Spinal cord (tissue), 10 donors: ENCODE results near the gene TNP2. TPM values are rescaled to one million over a fixed set of nuclear protein-coding genes. Genes with fewer than 3 reads are reported as not detected.

Experiments used
- DNase-seq, 6 donors: peaks; one replicate each; pipeline versions ENCODE4 v3.0.0 to v3.0.0-alpha.2; 2013 to 2015; ENCODE audit warnings: low spot score in 6 of 6, low read depth in 4 of 6
- H3K27ac ChIP-seq: one replicate; pipeline ENCODE4 v1.5.1; 2013; ENCODE audit warnings: low read depth, low read length, control low read depth
- H3K27me3 ChIP-seq: one replicate; pipeline ENCODE4 v1.6.1; 2013; ENCODE audit warnings: low read length; ENCODE audit not compliant: control insufficient read depth, insufficient read depth
- H3K36me3 ChIP-seq: one replicate; pipeline ENCODE4 v1.6.1; 2013; ENCODE audit warnings: low read length; ENCODE audit not compliant: control insufficient read depth, insufficient read depth
- H3K4me1 ChIP-seq: one replicate; pipeline ENCODE4 v1.6.1; 2013; ENCODE audit warnings: low read length; ENCODE audit not compliant: control insufficient read depth, insufficient read depth
- H3K4me3 ChIP-seq: one replicate; pipeline ENCODE4 v1.5.1; 2013; ENCODE audit warnings: low read depth, low read length, control low read depth
- H3K9me3 ChIP-seq: one replicate; pipeline ENCODE4 v1.6.1; 2013; ENCODE audit warnings: low read length; ENCODE audit not compliant: control insufficient read depth, insufficient read depth
- WGBS: methylation state at CpG from one replicate; pipeline ENCODE4 v1.1.5; 2013; ENCODE audit warnings: missing lambda C conversion rate; ENCODE audit not compliant: insufficient coverage; 5-methylcytosine and 5-hydroxymethylcytosine counted together
- polyA plus RNA-seq, 2 donors: library from polyadenylated mRNA; unstranded; fragments of 120-200 nt; gene quantifications; one replicate each; pipeline ENCODE4 v1.2.1, GENCODE V29; 2013; ENCODE audit not compliant: insufficient read length in 2 of 2
- total RNA-seq, 2 donors: library from RNA; depleted of rRNA in 1 of 2; stranded (reverse); fragments of 120-200 nt in 1 of 2; fragments of >200 nt in 1 of 2; gene quantifications; one replicate each; pipeline versions ENCODE4 v1.2.3 to v1.2.4, GENCODE V29; 2013 to 2014
- donor health status: healthy.

The TNP2 gene
- total and polyA plus RNA-seq, 4 donors: not detected

DNA sequence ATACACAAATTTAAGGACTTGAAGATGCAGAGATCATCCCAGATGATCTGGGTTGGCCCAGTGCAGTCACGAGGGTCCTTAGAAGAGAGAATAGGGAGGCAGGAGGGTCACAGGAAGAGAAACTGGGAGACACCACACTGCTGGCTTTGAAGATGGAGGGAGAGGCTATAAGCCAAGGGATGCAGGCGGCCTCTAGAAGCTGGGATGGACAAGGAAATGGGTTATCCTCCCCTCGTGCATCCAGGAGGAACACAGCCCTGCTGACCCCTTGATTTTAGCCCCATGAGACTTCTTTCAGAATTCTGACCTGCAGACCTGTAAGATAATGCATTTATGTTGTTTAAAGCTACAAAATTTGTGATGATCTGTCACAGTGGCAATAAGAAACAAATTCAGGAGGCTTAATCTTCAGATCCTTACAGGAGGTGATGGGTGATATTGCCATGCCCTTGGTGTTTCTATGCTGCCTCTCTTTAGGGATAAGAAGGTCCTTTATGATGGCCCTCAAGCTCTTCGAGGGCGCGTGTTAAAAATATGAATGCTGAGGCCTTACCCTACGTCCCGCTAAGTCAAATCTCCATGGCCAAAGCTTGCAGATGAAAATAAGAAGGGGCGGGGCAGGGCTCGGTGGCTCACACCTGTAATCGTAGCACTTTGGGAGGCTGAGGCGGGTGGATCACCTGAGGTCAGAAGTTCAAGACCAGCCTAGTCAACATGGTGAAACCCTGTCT, 8.6 kb upstream of the TNP2 start:
- Histone ChIP-seq H3K27ac (no peak overlapping the region), H3K9me3 (no peaks in the 10 kb centered on the region), H3K36me3 (no peaks in the 10 kb centered on the region), H3K4me3 (no peak overlapping the region), H3K4me1 (peaks cover 18% of the 10 kb centered on the region), H3K27me3 (no peaks in the 10 kb centered on the region)
- no peak for DNase-seq
- WGBS: 86% methylated on average over 10 of the region's 12 CpGs

DNA sequence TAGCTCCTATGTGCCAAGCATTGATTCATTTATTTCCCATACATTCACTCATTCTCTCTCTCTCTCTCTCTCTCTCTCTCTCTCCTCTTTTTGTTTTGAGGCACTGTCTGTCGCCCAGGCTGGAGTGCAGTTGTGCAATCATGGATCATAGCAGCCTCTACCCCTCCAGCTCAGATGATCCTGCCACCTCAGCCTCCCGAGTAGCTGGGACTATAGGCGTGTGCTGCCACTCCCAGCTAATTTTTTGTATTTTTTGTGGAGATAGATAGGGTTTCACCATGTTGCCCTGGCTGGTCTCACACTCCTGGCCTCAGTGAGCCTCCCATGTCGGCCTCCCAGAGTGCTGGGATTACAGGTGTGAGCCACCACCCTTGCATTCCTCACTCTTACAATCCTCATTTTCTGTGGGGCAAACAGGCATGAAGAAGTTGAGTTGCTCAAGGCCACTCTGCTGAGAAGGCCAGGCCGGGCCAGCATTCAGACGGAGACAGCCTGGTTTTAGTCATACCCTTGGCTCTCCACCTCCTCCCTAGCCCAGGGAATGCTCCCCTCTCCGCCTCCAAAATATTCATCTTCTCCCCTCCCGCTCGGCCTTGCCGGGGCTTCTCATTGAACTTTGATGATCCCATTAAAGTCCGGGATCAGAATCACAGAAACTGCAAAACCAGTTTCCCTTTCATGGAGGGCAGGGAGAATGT, 7.9 kb upstream of the TNP2 start:
- H3K36me3 ChIP-seq: no peaks in the 10 kb centered on the region
- peaks cover 19% of the 10 kb centered on the region for H3K4me1 ChIP-seq
- 97% methylated on average over 6 of the region's 11 CpGs for WGBS

DNA sequence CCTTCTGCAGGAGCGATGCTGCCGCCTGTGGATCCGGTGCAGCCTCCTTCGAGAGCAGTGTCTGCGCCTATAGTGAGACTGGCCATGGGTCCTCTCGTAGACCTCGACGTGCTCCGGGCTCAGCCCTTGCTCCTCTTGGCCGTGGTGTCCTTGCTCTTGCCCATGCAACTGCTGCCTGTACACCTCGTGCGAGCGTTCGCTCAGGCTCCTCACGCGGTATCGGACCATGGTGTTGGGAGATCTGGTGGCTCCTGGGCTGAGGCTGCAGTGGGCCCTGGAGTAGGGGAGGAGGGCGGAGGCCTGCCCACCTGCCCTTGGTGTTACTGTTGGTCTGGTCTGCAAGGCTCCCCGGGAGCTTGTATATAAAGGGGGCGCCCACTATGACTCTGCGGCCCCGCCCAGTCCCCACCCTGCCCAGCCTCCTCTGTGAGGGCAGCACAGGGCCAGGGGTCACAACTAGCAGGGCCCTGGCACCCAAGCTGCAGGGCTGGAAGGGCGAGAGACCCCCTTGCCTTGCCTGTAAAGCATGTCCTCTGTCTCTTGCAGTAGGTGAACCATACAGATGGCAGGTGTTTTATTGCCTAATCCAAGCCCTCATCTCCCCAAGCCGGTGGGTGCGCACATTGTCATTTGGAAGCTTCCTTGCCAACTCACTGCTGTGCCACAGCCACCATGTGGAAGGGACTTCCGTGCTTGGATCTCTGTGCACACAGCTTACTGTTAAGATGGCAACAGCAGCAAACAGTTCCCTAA, 7.2 kb upstream of the TNP2 start, which contains the start of gene PRM2:
PRM2 (minus strand) TSS at position 338 of the 753 bp plus-strand sequence; CDS start at position 228, 110 bp downstream.
- Histone ChIP-seq H3K4me1 (peaks cover 19% of the 10 kb centered on the region), H3K36me3 (no peaks in the 10 kb centered on the region), H3K27ac (no peak within 1 kb of the TSS), H3K4me3 (no peak within 1 kb of the TSS), H3K27me3 (no peaks in the 10 kb centered on the region), H3K9me3 (no peaks in the 10 kb centered on the region)
- WGBS: 89% methylated on average over 25 of the region's 26 CpGs
- DNase-seq: peak in 1 of 6 donors; percentile 55

More for the DNA sequence above, 7.9 kb upstream of the TNP2 start:
- no peak overlapping the region for H3K27ac ChIP-seq
- DNase-seq: no peak
- H3K9me3 ChIP-seq: no peaks in the 10 kb centered on the region
- no peak overlapping the region for H3K4me3 ChIP-seq
- H3K27me3 ChIP-seq: no peaks in the 10 kb centered on the region

DNA sequence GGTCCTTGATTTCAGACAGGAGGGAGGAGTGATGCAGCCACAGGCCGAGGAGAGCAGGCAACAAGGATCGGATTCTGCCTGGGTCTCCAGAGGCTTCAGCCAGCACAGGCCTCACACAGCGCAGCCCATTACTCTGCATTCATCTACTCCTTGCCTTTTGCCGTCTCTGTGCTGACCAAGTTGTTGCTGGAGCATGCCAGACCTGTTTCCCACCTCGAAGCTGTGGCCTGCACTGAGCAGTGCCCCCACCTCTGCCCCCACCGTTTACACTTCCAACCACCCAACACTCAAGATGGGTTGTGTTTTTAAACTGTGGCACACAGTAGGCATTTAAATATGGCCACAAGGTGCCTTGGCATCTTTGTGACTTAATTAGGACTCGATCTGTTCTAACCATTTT, 5.8 kb upstream of the TNP2 start:
- WGBS: 98% methylated on average over 7 of the region's 7 CpGs
- Histone ChIP-seq H3K9me3 (no peaks in the 10 kb centered on the region), H3K27ac (no peak overlapping the region), H3K36me3 (no peaks in the 10 kb centered on the region), H3K4me3 (no peak overlapping the region), H3K27me3 (no peaks in the 10 kb centered on the region), H3K4me1 (peaks cover 19% of the 10 kb centered on the region)
- DNase-seq: no peak

DNA sequence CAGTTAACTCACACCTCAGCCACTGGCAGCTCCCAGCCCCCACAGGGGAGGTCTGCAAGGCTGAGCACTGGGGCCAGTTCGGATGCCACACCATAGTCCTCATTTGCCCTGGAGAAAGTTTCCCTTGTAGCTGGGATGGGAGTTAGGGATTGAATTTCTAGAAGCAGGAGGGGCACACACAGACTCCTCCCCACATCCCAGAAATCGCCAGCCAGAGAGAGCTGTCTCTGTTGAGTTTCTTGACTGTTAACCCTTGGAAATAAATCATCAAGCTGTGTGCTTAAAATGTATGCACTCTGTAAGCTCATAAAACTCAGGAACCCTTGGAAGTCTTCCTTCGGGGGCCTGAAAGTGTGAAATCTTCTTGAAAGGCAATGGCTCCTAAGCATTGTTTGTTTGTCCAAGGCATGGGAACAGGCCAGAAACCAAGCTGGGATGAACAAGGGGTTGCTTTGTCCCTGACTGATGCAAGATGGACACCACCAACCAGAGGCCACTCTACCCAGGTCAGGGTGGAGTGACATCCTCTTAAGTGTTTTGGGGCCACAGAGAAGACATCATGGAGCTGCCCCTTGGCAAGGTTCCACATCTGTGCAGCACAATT, 4.7 kb upstream of the TNP2 start:
- Histone ChIP-seq H3K4me3 (no peak overlapping the region), H3K9me3 (no peaks in the 10 kb centered on the region), H3K27ac (peak overlapping the region; percentile 45), H3K36me3 (no peaks in the 10 kb centered on the region), H3K4me1 (peaks cover 19% of the 10 kb centered on the region), H3K27me3 (no peaks in the 10 kb centered on the region)
- WGBS: no CpG with 5 or more reads among the region's 3 CpGs
- DNase-seq: peak in 3 of 6 donors; percentile 57 to 72 (median 64)

DNA sequence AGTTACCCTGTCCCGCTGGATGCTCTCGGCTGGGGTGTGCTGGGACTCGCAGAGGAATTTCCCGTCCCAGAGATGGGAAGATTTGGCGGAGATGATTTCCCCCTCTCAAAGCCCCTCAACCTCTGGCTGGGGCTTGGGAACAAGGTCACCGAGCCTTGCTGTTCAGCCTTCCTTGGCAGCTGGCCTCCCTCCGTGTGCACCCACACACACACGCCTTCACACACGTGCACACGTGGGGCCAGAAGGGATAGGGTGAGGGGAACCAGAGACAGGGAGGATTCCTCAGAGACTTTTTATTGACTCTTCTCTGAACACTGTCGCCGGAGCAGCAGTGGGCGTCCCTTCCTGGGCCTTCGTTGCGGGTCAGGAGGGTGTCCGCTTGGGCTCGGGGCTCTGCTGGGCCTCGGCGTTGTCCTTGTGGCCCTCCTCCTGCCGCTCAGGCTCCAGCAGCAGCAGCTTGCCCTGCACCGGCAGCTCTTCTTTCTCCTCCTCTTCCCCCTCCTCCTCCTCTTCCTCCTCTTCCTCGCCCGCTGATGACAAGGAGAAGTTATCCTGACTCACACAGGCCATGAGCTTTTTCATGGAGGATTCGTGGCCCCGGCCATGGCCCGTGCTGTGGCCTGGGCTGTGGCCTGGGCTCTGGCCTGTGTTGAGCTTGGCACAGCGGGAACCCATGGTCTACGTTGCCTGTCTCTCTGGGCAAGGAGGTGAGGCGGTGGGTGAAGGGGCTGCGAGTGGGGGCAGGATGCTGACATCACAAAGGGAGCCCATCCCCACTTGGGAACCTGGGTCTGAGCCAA, 4.0 kb upstream of the TNP2 start, which contains the start of gene PRM3:
PRM3 (minus strand) TSS at position 709 of the 800 bp plus-strand sequence; CDS start at position 675, 34 bp downstream.
- Histone ChIP-seq H3K36me3 (no peaks in the 10 kb centered on the region), H3K4me3 (no peak within 1 kb of the TSS), H3K4me1 (peaks cover 19% of the 10 kb centered on the region), H3K9me3 (no peaks in the 10 kb centered on the region), H3K27ac (peak within 1 kb of the TSS; percentile 45), H3K27me3 (no peaks in the 10 kb centered on the region)
- DNase-seq: no peak
- WGBS: 78% methylated on average over 23 of the region's 30 CpGs

DNA sequence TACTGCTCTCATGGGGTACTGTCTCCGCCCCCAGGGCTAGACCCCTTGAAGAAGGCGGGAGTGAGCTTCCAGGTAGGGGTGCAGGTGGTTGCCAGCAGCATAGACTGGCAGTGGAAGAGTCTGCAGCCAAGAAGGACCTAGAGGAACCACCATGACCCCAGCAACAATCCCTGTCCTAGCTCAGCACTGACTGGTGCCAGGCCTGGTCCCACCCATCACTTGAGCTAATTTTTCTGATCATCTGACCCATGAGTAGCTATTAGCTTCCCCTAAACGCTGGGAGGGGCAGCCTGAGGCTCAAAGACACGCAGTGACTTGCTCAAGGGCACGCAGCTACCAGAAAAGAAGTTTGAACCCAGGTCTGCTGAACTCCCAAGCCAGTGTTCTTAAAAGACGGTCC, 3.4 kb upstream of the TNP2 start:
- Histone ChIP-seq H3K4me3 (no peak overlapping the region), H3K9me3 (no peaks in the 10 kb centered on the region), H3K27ac (no peak overlapping the region), H3K27me3 (no peaks in the 10 kb centered on the region), H3K4me1 (peaks cover 19% of the 10 kb centered on the region), H3K36me3 (no peaks in the 10 kb centered on the region)
- no peak for DNase-seq
- WGBS: 92% methylated on average over 6 of the region's 6 CpGs

DNA sequence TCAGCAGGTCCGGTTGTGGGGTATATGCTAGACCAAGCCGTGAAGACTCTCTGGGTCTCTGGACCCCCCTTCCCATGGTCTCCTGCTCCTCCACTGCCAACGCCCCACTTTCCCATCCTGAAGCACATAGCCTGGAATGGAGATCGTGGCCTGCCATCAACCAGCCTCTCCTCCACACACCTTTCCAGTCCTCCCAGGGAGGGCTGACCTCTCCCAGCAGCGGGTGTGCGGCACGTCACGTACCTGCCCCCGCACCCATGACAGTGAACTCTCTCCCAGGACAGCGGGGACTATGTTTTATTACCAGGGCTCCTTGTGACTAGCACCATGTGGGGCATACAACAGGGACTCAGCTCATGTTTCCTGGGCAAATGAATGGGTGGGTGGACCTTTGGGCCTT, 2.5 kb upstream of the TNP2 start:
- Histone ChIP-seq H3K36me3 (no peaks in the 10 kb centered on the region), H3K4me1 (peaks cover 19% of the 10 kb centered on the region), H3K9me3 (no peaks in the 10 kb centered on the region), H3K27ac (no peak overlapping the region), H3K4me3 (no peak overlapping the region), H3K27me3 (no peaks in the 10 kb centered on the region)
- 95% methylated on average over 9 of the region's 10 CpGs for WGBS
- no peak for DNase-seq
